Sigmoid colon (tissue), 7 donors: ENCODE measurements around the gene CATSPERD. TPM values are rescaled to one million over a fixed set of nuclear protein-coding genes. Genes with fewer than 3 reads are reported as not detected.

Source experiments
- DNase-seq: peaks from one replicate; pipeline ENCODE4 v3.0.0-alpha.2; 2019
- H3K27ac ChIP-seq, 4 donors: fragments of 200-600 bp; sonication (generic); one replicate each; pipeline ENCODE4 v1.5.1; 2016 to 2019; ENCODE audit warnings: mild to moderate bottlenecking in 1 of 4
- H3K27me3 ChIP-seq, 3 donors: fragments of 200-600 bp; sonication (generic); one replicate each; pipeline ENCODE4 v1.5.1; 2019; ENCODE audit warnings: mild to moderate bottlenecking in 1 of 3
- H3K36me3 ChIP-seq, 4 donors: fragments of 200-600 bp; sonication (generic); one replicate each; pipeline ENCODE4 v1.5.1; 2016 to 2019
- H3K4me1 ChIP-seq, 4 donors: fragments of 200-600 bp; sonication (generic); one replicate each; pipeline ENCODE4 v1.5.1; 2017 to 2019
- H3K4me3 ChIP-seq, 4 donors: fragments of 200-600 bp; sonication (generic); one replicate each; pipeline ENCODE4 v1.5.1; 2017 to 2019; ENCODE audit warnings: mild to moderate bottlenecking in 2 of 4, moderate library complexity in 1 of 4
- H3K9me3 ChIP-seq, 4 donors: fragments of 200-600 bp in 3 of 4; sonication (generic) in 3 of 4; one replicate each; pipeline versions ENCODE4 v1.5.1 to v1.6.1; 2013 to 2019
- EP300 ChIP-seq, 4 donors: sonication (generic); formaldehyde crosslinking; IDR thresholded peaks; one replicate each; pipeline ENCODE4 v1.6.1; 2017; ENCODE audit warnings: antibody characterized with exemption in 4 of 4
- POLR2A ChIP-seq, 2 donors: fragments of 450-650 bp; IDR thresholded peaks; one replicate each; pipeline ENCODE4 v1.6.1; 2016; ENCODE audit warnings: antibody characterized with exemption in 2 of 2, mild to moderate bottlenecking in 2 of 2, moderate library complexity in 2 of 2
- POLR2AphosphoS5 ChIP-seq, 4 donors: sonication (generic); formaldehyde crosslinking; IDR thresholded peaks; one replicate each; pipeline ENCODE4 v1.6.1; 2017; ENCODE audit warnings: antibody characterized with exemption in 4 of 4
- WGBS, 2 donors: extraction: QIAGEN DNeasy Blood & Tissue Kit; methylation state at CpG; one replicate each; pipeline ENCODE4 v1.1.7; 2013; 5-methylcytosine and 5-hydroxymethylcytosine counted together
- intact Hi-C: fragments of 100-400 bp; cut with DNase I; formaldehyde crosslinking; loops from one replicate; pipeline ENCODE4 v1.15.1; 2023
- polyA plus RNA-seq, 3 donors: library from polyadenylated mRNA; stranded (reverse); fragments of 200-250 nt; gene quantifications; one replicate each; pipeline ENCODE4 v1.2.3, GENCODE V29; 2013
- total RNA-seq, 4 donors: library from RNA; depleted of rRNA; stranded (reverse); fragments of >200 nt; gene quantifications; one replicate each; pipeline ENCODE4 v1.1.0, GENCODE V29; 2016
- TF ChIP-seq, protein P1 (sequence below), 4 experiments: fragments of 450-650 bp in 3 of 4; fragments of 200-600 bp in 1 of 4; IDR thresholded peaks; one replicate each; pipeline ENCODE4 v1.5.1; 2016 to 2019; ENCODE audit warnings: antibody characterized with exemption in 4 of 4, mild to moderate bottlenecking in 3 of 4, moderate library complexity in 2 of 4
- donor health status: healthy with polysubstance abuse.
- donor health status: Bipolar disorder and iron deficiency.
- donor health status: healthy.

The CATSPERD gene, protein sequence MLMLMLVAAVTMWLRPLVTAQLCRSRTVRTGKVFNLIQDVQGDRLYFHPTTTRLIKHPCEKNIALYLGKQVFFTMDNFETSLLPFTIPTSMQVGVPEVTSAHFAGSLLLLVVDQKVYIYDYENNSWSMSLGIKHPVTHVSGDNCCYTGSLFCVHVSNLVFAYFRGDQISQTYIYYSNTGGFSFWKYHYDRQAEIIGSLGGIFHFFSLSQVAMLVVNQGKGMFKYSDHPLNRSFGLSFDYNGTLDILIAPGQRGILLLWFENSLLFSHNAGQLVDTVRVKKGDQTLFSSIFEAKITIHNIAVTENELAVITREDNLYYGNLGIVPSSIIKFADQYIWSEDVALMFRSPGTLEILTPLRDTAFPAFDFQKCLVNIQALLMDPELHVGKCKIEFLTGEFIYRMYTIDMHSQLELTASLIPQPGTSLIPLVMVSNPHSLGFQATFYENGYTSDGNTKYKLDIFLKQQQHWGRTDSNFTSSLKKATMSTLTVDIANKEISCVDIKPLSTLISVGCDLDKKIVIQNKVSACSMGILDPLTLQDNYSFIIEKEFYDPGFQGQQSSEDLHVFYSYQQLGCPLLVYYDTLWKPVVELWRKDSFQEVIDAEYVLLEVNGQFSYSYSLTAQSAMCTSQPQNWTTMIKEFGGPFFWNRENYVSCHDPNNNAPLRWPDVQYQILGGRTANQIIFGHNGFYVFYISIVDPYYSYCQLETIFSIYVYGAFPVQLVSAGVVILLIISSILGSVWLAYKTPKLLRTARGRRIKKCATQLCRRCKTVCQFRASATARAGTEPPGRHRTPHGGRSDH
- not detected for total RNA-seq
- polyA plus RNA-seq, result not detected

DNA sequence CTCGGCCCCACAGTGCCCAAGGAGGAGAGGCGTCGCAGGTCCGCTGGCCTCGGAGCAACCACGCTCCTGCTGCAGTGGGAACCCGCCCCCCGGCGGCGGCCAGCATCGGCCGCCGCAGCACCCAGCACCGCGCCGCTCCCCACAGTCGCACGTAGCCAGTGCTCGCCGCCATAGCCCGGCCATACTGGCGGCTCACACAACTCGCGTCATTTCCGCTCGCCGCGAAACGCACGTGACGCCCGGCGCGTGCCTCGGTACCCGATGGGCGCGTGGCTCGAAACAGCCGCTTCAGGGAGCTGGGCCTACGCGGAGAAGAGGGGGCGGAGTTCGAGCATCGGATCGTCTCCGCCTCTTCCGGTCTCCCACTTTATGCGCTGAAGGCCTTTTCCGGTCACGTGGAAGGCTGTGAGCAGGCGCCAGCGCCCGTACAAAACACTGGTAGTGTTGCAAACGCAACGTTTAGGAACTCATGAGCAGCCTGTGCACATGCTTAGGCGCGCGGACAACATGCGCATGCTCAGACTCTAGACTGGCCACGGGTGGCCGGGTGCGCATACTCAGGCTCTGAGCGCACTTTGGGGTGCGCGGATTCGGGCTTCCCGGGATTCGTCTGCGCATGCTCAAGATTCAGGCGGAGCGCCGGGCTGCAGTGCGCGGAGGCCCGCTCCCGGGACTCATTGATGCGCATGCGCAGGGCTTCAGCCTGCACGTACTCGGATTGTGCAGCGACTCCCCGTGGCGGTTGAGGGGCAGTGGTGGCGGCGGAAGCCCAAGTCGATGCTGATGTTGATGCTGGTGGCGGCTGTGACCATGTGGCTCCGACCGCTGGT is at the start of gene CATSPERD, which contains the start of gene LONP1:
Gene CATSPERD, plus strand, starts transcription at position 677 of the 830 bp plus-strand sequence. Its CDS starts 101 bp downstream, at position 778.
Gene LONP1, minus strand, starts transcription at position 186 of the 830 bp plus-strand sequence. Its CDS starts 14 bp downstream, at position 172.
- Histone ChIP-seq H3K4me1 (peaks cover 0 to 30% (median 26%) of the 10 kb centered on the region in 4 donors), H3K4me3 (peak within 1 kb of the TSS; percentile 70 to 94 (median 92)), H3K36me3 (peaks cover 0 to 8% (median 0%) of the 10 kb centered on the region in 4 donors), H3K27ac (peak within 1 kb of the TSS; percentile 89 to 97 (median 97)), H3K9me3 (no peaks in the 10 kb centered on the region), H3K27me3 (no peaks in the 10 kb centered on the region)
- DNase-seq, result peak; percentile 99
- 0% methylated on average over 90 of the region's 90 CpGs for WGBS, 2 donors
- TF ChIP-seq POLR2AphosphoS5 (IDR thresholded peaks at IDR 0.05), result peak; percentile 88 to 96 (median 91)
- peak in 2 of 4 donors; percentile 44 to 93 for TF ChIP-seq EP300 (IDR thresholded peaks at IDR 0.05)
- peak; percentile 42 to 48 for TF ChIP-seq POLR2A (IDR thresholded peaks at IDR 0.05)
- TF ChIP-seq, protein P1, sequence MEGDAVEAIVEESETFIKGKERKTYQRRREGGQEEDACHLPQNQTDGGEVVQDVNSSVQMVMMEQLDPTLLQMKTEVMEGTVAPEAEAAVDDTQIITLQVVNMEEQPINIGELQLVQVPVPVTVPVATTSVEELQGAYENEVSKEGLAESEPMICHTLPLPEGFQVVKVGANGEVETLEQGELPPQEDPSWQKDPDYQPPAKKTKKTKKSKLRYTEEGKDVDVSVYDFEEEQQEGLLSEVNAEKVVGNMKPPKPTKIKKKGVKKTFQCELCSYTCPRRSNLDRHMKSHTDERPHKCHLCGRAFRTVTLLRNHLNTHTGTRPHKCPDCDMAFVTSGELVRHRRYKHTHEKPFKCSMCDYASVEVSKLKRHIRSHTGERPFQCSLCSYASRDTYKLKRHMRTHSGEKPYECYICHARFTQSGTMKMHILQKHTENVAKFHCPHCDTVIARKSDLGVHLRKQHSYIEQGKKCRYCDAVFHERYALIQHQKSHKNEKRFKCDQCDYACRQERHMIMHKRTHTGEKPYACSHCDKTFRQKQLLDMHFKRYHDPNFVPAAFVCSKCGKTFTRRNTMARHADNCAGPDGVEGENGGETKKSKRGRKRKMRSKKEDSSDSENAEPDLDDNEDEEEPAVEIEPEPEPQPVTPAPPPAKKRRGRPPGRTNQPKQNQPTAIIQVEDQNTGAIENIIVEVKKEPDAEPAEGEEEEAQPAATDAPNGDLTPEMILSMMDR (IDR thresholded peaks at IDR 0.05), result peak; percentile 89 to 98 (median 94)
- intact Hi-C loops, result loop anchor here (2.0 to 5.0 kb wide), 2 partner anchors 29 to 72 kb away; partner anchors contain the start of genes DUS3L and RPL36

DNA sequence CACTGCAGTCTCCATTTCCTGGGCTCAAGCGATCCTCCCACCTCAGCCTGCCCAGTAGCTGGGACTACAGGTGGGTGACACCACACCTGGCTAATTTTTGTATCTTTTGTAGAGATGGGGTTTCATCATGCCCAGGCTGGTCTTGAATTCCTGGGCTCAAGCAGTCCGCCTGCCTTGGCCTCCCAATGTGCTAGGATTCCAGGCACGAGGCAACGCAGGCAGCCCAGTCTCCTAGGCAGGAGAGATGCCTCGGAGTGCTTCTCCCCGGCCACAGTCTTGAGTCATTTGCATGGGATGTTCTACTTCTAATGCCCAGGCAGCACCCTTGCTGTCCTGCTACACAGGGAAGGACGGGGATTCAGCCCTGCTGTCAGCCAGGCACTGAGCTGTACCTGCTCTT is 48.8 kb upstream of the CATSPERD start:
- 93 to 94% methylated on average over 7 of the region's 7 CpGs for WGBS, 2 donors
- no peaks in the 10 kb centered on the region for H3K27me3 ChIP-seq
- H3K36me3 ChIP-seq, result peaks cover 16 to 41% (median 26%) of the 10 kb centered on the region in 4 donors
- intact Hi-C loops, result no loop called here
- no peak for DNase-seq
- H3K9me3 ChIP-seq, result no peaks in the 10 kb centered on the region
- H3K4me1 ChIP-seq, result no peaks in the 10 kb centered on the region
- H3K27ac ChIP-seq, result no peak overlapping the region
- H3K4me3 ChIP-seq, result no peak overlapping the region
- TF ChIP-seq, protein P1 (IDR thresholded peaks at IDR 0.05), result no peak
- TF ChIP-seq POLR2A (IDR thresholded peaks at IDR 0.05) (no peak), POLR2AphosphoS5 (IDR thresholded peaks at IDR 0.05) (no peak), EP300 (IDR thresholded peaks at IDR 0.05) (no peak)

DNA sequence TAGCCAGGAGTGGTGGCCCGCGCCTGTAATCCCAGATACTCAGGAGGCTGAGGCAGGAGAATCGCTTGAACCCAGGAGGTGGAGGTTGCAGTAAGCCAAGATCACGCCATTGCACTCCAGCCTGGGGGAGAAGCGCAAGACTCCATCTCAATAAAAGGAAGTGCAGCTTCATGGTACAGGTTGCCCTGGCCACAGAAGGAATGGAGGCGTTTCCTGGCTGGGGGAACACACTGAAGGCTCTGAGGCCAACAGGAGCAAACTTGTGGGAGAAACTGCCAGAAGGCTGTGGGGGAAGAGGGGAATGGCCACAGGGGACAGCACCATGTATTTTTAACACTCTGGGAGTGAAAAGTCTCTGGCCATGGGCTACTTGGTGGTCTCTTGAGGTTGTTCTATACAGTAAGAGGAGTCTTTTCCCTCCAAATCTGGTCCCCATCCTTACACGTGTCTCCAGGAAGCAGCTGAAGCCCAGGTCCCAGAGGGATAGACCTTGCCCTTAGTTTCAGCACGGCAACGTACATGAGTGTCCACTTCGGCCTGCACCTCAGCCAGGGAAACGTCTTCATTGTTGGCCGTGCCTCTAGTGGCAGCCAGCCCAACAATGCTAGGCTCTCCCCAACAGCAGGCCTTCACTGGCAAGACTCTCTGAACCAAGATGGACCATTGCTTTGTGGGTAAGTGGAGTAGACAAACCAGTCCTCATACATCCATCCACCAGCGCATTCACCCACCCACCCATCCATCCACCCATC is 47.6 kb upstream of the CATSPERD start:
- Histone ChIP-seq H3K36me3 (peaks cover 10 to 33% (median 14%) of the 10 kb centered on the region in 4 donors), H3K27me3 (no peaks in the 10 kb centered on the region), H3K4me3 (no peak overlapping the region), H3K27ac (no peak overlapping the region), H3K9me3 (no peaks in the 10 kb centered on the region), H3K4me1 (no peaks in the 10 kb centered on the region)
- no peak for DNase-seq
- intact Hi-C loops, result no loop called here
- 92 to 95% methylated on average over 13 of the region's 13 CpGs for WGBS, 2 donors
- TF ChIP-seq POLR2A (IDR thresholded peaks at IDR 0.05), result no peak
- no peak for TF ChIP-seq POLR2AphosphoS5 (IDR thresholded peaks at IDR 0.05)
- TF ChIP-seq, protein P1 (IDR thresholded peaks at IDR 0.05), result no peak
- TF ChIP-seq EP300 (IDR thresholded peaks at IDR 0.05), result no peak
